A549 treated with ZK216348 at 1 μM for 4 hours (cell line): Measurements from ENCODE around the gene SMIM8. TPM values are rescaled to one million over a fixed set of nuclear protein-coding genes. Genes with fewer than 3 reads are reported as not detected.

Experiments used
- total RNA-seq: library from RNA; stranded (reverse); fragments of 200-300 nt; extraction: Qiagen RNA extraction; gene quantifications from 5 replicates; pipeline ENCODE4 v1.2.3, GENCODE V29; 2022; ENCODE audit warnings: low read depth

The SMIM8 gene, protein sequence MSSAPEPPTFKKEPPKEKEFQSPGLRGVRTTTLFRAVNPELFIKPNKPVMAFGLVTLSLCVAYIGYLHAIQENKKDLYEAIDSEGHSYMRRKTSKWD
- 2.6 to 4.8 TPM (median 3.7 TPM) in 5 replicates for total RNA-seq

DNA sequence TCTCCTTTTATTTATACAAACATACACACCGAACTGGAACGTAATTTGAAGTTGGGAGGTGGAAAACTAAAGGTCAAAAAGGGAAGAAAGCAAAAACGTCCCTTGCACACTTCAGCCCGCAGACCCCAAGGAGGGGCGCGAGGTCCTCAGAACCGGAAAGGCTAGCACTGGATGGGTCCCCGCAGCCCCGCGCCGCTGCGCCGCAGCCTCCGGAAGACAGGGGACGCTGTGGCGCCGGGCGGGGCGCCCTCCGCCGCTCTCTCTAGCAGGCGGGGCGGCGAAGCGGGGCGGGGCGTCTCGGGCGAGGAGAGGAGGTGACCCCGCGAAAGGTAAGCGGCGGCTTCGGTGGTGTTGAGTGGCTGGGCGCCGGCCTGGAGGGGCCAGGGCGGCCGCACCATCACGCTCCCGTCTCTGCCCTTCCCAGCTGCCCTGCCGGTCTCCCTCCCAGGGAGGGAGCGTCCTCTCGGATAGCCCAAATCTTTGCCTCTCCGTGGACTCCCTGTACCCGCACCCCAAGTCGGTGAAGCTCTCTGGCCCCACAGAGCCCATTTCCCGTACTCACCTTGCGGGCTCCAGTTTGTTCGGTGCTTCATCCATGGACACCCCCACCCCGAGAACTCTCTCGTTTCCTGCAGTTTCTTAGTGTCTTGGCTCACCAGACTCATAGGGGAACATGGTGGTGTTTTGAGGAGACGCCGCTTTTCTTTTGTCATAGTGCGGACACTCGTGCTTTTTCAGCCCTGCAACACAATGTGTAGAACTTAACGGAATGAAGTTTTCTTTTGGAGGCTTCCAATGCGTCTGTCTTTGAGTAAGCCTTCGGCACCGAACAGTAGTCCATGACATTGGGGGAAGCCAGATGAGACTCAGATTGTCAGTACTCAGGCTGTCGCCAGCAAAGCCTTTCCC lies at the start of gene SMIM8:
SMIM8 (plus strand) TSS at position 285 of the 909 bp plus-strand sequence. CDS start 14,444 bp downstream, outside the sequence.

DNA sequence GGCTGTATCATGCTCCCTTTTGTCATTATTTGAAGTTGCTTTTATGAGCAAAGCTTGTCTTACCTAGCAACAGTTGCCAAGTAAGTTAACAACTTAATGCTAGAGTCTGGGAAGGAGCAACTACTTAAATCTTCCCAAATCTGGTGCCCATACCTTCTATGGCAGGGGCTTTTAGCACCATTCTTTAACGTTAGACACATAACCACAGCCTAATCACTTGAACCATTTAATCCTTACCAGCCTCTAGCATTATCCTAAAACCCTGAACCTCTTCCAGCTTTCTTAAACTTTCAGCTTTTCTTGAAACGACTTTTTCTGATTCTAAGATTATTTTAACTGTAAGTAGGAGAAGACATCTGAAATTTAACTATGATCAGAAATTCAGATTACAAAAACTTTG lies 22.3 kb downstream of the SMIM8 start, which contains the start of gene C6orf163:
C6orf163 (plus strand) TSS at position 83 of the 400 bp plus-strand sequence; CDS start at position 370, 287 bp downstream.

Other genes with a start within 250 kb of the SMIM8 start
- gene CGA, start 227.5 kb upstream of the SMIM8 start, total RNA-seq: 0.16 to 0.25 TPM in 2 of 5 replicates, not detected in the others
- gene ZNF292, start 167.0 kb upstream of the SMIM8 start, total RNA-seq: 2.3 to 5.2 TPM (median 3.4 TPM) in 5 replicates
- gene GJB7, start 6.7 kb downstream of the SMIM8 start, total RNA-seq: not detected in 5 replicates
- 0.12 to 0.44 TPM (median 0.15 TPM) in 3 of 5 replicates, not detected in the others for gene C6orf163, start 22.2 kb downstream of the SMIM8 start, total RNA-seq
- 0.50 to 0.62 TPM (median 0.54 TPM) in 5 replicates for gene CFAP206, start 85.4 kb downstream of the SMIM8 start, total RNA-seq
- gene SLC35A1, start 150.4 kb downstream of the SMIM8 start, total RNA-seq: 7.3 to 10.5 TPM (median 10.2 TPM) in 5 replicates